Cardiac septum (tissue), 1 donor: Measurements from ENCODE around the gene GJA3. TPM values are rescaled to one million over a fixed set of nuclear protein-coding genes. Genes with fewer than 3 reads are reported as not detected.

Experiments
- DNase-seq: peaks from one replicate; pipeline ENCODE4 v3.0.0-alpha.2; 2020; ENCODE audit warnings: low spot score
- intact Hi-C: fragments of 100-400 bp; cut with DNase I; formaldehyde crosslinking; loops from one replicate; pipeline ENCODE4 v1.14.0; 2022
- total RNA-seq: library from RNA; stranded (reverse); fragmentation: NEBNext Ultra II Directional; extraction: Animal tissue kit (Norgen Biotek cat#: 25700); gene quantifications from one replicate; pipeline ENCODE4 v1.2.1, GENCODE V29; 2021
- donor health status: DM: no; HTN: no; CAD: no.

Gene GJA3
- total RNA-seq, 1 donor from 2014 or later, result 25.9 TPM

DNA sequence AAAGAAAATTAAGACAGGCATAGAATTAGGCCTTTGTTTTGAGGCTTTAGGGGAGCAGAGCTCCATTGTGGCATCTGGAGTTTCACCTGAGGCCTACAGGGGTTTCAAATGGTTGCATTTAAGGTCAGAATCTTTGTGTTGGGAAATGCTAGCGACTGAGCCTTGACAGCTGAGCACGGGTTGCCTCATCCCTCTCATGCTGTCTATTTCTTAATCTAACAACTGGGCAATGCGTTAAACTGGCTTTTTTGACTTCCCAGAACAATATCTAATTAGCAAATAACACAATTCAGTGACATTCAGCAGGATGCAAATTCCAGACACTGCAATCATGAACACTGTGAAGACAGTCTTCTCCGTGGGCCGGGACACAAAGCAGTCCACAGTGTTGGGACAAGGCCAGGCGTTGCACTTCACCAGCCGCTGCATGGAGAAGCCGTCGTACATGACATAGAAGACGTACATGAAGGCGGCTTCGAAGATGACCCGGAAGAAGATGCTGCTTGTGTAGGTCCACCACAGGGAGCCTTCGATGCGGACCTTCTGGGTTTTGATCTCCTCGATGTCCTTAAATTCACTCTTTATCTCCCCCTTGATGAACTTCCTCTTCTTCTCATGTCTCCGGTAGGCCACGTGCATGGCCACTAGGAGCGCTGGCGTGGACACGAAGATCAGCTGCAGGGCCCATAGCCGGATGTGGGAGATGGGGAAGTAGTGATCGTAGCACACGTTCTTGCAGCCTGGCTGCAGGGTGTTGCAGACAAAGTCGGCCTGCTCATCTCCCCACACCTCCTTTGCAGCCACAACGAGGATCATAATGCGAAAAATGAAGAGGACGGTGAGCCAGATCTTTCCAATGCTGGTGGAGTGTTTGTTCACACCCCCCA, 28.1 kb upstream of the GJA3 start:
- intact Hi-C loops, result no loop called here
- no peak for DNase-seq

GRCh38 chr13:20186771-20187170, 25.9 kb upstream of the GJA3 start:
- intact Hi-C loops, result no loop called here
- DNase-seq, result no peak

- intact Hi-C loops, result no loop called here
- DNase-seq, result no peak
Measured at GRCh38 chr13:20185366-20186056, 24.7 kb upstream of the GJA3 start.

GRCh38 chr13:20182231-20182846, 21.5 kb upstream of the GJA3 start:
- DNase-seq, result no peak
- intact Hi-C loops, result loop anchor here (5.0 kb wide), 1 partner anchor 305 kb away; no protein-coding TSS in a partner anchor

DNA sequence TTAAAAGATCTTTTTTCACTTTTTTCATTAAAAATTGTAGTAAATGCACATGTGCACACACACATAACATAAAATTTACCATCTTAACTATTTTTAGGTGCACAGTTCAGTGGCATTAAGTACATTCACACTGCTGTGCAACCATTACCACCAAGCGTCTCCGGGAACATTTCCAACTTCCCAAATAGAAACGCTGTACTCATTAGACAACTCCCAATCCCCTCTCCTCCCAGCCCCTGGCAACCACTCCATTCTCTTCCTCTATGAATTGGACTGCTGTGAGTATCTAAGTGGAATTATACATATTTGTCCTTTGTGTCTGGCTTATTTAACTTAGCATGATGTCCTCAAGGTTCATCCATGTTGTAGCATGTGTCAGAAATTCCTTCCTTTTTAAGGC, 20.3 kb upstream of the GJA3 start:
- intact Hi-C loops, result loop anchor here (5.0 kb wide), 1 partner anchor 306 kb away; no protein-coding TSS in a partner anchor
- no peak for DNase-seq

DNA sequence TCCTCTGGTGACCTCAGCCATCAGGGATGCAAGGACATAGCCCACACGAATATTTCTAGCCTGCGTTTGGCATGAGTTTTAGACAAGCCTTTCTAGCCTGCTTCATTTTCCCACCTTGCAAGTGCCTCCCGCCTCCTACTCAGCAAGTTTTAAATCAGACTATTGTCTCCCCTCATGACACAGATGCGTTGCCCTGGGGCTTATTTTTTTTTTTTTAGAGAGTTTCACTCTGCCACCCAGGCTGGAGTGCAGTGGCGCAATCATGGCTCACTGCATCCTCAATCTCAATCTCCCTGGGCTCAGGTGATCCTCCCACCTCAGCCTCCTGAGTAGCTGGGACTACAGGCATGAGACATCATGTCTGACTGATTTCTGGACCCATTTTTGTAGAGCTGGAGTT, 17.3 kb upstream of the GJA3 start:
- intact Hi-C loops, result no loop called here

DNA sequence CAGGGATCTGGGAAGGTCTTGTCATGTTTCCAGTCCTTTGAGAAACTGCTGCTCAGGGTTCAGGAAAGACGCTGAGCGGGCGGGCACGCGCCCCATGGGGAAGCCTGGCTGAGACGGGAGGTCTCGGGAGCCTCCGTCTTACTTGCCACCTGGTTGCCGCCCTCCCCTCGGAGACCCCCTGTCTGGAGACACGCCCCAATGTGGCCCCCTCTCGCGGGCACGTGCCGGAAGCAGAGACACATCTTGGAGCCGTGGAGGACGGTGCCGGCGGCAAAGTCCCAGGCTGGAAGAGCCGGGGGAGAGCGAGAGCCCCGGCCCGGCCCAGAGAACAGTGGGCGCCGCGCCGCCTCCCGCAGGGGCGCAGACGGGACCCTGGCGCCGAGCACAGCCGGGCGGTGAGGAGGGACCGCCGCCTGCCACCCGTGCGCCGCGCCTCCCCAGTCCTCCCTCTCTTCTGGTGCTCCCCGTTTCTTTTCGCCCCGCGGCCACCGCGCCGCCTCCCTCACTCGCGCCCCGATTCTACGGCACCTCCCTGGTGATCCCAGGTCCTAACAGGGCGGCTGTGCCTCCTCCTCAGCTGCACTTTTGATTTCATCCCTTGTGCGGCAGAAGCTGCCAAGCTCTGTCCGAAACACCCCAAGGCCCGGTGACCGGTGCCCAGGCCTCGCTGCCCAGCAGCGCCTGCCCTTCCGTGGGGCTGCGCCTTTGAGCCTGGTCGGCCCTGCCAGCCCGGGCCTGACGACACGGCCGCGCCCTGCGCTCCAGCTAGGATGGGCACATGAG, 16.4 kb upstream of the GJA3 start:
- no peak for DNase-seq
- intact Hi-C loops, result no loop called here

More for the DNA sequence above, 17.3 kb upstream of the GJA3 start:
- DNase-seq, result no peak

GRCh38 chr13:20175907-20176652, 15.2 kb upstream of the GJA3 start:
- DNase-seq, result no peak
- intact Hi-C loops, result no loop called here

DNA sequence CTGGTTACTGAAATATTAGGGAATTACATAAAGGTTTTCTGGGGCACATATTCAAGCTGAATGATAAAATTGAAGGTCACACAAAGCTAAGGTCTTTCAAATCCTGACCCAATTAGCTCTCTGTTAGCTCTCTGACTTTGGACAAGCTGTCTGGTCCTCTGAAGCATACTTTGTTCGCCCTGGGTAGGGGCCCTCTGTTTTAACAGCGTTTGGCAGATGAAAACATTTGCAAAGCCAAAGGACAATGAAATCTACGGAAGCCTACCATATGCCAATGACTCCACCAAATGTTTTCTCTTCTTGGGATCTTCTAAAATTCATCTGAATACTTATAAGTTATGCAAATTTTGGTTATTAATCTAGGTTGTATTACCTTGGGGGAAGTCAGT, 14.5 kb upstream of the GJA3 start:
- intact Hi-C loops, result no loop called here
- DNase-seq, result no peak

GRCh38 chr13:20174656-20175405, 14.0 kb upstream of the GJA3 start:
- intact Hi-C loops, result no loop called here
- no peak for DNase-seq

GRCh38 chr13:20173116-20173746, 12.4 kb upstream of the GJA3 start:
- DNase-seq, result no peak

GRCh38 chr13:20171364-20171763, 10.5 kb upstream of the GJA3 start:
- intact Hi-C loops, result no loop called here

More at GRCh38 chr13:20173116-20173746, 12.4 kb upstream of the GJA3 start:
- intact Hi-C loops, result no loop called here

DNA sequence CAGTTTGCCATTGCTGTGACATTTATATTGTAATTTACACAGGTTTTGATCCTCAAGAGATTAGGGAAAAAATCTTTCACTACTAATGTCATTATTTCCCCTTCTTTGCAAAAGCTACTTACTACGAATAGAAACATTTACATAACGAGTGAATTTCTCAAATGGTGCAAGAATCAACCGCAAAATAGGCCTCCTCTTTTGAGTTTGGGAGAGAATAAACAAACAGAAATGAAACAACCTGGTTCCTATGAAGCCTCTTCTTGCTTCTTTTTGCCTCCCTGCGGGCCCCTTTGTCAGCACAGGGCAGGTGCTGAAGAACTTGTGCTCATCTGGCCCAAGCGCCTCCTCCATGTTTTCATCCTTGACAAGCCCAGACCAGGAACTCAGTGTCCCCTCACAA, 10.1 kb upstream of the GJA3 start:
- intact Hi-C loops, result no loop called here
- DNase-seq, result no peak

More at GRCh38 chr13:20171364-20171763, 10.5 kb upstream of the GJA3 start:
- DNase-seq, result no peak

DNA sequence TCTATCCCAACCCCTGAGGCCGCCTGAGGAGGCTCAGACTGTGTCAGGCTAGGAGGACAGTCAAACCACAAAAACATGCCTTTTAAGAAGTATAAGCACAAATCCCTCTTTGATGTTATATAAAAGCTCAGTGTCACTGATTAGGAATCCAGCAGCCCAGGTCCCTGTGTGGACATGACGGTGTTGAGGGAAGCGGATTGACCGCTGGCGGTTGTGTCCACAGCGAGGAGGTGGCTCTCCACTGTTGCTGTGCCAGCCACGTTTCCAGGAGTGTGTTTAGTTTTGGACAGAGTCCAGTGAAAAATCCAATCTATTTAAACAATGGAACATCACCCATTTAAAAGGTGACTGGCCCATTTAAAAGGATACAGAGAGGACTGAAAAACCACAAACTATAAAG, 7.5 kb upstream of the GJA3 start:
- intact Hi-C loops, result loop anchor here (10.0 kb wide), 2 partner anchors 114 to 184 kb away; no protein-coding TSS in a partner anchor

DNA sequence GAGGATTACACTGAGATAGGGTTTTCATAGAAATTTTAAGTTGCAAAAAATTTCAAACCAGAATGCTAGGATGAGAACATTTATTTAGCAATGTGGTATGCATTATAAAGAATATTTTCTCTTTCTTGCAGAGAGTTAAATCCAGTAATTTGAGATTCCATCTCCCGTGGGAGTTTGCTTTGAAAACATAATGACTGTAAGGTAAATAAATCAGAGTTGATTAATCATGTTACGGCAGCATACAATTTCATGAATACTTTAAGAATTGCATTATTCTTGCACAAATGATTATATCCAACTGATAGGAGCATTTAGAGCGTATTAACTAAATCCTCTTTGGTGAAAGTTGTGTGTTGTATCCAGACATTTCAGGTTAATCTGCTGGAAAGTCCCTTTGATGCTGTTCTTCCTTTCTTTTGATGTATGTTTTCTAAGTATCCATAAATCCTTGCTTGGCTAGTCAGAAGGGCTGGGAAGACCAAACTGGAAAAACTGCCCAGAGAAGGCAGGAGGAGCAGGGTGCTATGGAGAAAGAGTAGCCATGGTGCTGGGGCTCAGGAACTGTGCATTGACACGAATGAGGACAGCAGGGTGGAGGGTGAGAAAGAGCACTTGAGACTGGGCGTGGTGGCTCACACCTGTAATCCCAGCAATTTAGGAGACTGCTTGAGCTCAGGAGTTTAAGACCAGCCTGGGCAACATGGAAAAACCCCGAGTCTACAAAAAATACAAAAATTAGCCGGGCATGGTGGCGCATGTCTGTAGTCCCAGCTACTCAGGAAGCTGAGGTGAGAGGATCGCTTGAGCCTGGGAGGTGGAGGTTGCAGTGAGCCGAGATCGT, 4.8 kb upstream of the GJA3 start:
- DNase-seq, result no peak

More for the DNA sequence above, 7.5 kb upstream of the GJA3 start:
- no peak for DNase-seq

GRCh38 chr13:20161951-20162300, 1.1 kb upstream of the GJA3 start:
- intact Hi-C loops, result loop anchor here (1.0 to 10.0 kb wide), 5 partner anchors 21 to 177 kb away; no protein-coding TSS in a partner anchor
- no peak for DNase-seq

More for the DNA sequence above, 4.8 kb upstream of the GJA3 start:
- intact Hi-C loops, result loop anchor here (10.0 kb wide), 2 partner anchors 111 to 181 kb away; no protein-coding TSS in a partner anchor
